NCI-H2081 (cell line): Measurements from ENCODE around the gene RAI1.

Experiments used
- DNase-seq, 2 experiments: peaks; one replicate each; lab custom pipeline; 2025; lab: John Stamatoyannopoulos, UW

The RAI1 gene

DNA sequence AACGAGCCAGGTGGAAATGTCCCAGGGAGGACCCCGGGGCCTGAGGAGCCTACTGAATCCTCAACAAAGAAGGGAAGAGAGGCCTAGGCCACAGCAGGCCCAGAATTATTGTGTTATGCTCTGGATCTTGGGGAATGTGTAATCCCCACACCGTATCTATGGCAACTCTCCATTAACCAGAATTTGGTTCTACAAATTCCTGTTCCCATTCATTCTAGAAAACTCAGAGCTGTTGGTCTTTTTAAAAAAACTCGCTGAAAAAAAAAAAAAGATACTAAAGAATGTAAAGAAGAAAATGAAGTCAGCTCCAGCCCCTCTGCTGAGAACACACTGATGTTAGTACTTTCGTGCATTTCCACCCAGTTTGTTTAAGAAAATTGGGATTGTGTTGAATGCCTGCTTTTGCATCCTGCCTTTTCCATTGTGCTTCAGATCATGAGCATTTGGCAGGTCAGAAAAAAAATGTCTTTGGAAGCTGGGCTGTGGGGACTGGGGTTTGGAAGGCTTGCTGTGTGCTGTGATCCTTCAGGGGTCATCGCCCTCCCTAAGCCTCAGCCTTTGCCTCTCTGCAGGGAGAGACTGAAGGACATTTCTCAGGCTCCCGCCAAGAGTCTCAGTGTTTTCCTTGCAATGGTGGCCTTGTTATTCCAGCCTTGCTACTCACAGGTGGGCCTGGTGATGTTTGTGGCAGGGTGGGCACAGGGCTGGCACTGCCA lies 86.1 kb downstream of the RAI1 start:
- DNase-seq: no peak

DNA sequence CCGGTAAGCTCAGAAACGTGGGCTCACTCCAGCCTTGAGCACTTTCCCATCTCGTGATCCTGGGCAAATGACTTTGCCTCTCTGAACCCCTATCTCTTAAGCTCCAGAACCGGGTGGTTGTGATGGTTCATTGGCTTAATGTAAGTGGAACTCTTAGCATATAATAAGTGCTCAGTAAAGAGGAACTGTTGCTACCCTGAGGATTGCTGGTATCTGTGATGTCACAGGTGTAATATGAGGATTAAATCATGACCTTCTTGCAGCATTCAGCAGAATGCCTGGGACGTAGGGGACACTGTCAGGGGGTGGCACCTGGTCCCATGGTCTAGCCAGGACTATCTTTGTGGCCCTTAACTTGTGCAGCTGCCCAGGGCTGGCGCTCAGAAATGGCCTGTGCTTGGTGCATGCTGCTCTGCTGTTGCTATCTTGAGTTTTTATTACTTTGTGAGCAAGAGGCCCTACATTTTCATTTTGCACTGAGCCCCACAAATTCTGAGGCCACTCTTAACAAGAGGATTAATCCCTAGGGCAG lies 86.7 kb downstream of the RAI1 start:
- no peak for DNase-seq

DNA sequence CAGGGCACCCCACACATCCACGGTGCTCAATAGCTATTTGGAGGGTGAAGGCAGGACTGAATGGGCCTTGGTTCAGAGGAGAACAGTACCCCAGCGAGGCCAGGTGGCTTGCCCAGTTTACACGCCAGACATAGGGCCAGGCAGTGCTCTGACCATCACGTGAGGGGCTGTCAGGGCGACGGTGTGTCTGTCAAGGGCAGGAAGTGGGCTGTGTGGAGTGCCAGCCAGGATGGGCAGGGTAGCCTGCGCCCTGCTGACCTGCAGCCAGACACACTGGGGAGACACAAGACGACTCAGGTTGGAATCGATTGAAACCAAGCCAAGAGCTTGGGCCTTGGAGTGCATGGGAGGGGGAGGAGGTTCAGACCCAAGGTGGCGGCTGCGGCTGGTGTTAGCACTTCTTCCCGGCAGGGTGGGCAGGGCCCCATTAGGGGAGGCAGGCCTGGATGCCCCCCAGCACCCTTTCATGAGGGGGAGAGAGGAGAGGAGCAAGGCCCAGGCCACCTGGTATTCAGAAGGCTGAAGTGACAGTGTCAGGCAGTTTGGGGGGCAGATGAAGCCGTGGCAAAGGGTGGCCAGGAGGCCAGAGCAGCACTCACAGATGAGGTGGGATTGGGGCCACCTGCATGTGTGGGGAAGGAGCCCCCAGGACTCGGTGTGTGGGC lies 87.3 kb downstream of the RAI1 start:
- no peak for DNase-seq

DNA sequence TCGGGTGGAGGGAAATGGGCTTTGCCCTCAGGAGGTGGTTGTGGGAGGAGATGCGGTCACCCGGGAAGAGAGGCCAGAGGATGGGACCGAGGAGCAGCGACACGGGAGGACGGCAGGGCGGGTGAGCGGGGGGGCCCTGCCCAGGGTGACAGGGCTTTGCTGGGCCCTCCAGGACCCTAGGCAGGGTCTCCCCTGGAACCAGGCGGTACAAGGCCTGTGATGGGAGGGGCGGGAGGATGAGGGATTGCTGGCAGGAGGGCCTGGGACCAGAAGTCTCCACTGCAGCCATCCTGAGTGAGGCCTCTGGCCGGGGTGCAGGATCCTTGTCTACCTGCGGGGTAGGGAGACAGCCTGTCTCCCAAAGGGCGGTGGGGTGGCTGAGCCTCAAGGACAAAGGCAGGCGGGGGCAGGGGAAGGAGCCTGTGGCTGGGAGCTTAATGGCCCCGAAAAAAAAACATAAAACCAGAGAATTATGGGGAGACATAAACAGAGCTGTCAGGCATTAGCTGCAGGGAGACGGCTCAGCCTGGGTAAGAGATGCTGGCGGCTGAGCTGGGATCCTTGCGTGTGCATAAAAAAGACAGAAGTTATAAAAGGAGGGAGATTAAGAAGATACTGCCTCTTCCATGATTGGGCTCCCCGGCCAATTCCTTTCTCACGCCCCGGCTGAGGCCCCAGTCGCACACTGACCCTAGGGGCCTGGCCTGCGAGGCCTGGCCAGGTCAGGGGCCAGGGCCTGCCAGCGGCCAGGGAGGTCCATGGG lies 88.8 kb downstream of the RAI1 start:
- no peak for DNase-seq

DNA sequence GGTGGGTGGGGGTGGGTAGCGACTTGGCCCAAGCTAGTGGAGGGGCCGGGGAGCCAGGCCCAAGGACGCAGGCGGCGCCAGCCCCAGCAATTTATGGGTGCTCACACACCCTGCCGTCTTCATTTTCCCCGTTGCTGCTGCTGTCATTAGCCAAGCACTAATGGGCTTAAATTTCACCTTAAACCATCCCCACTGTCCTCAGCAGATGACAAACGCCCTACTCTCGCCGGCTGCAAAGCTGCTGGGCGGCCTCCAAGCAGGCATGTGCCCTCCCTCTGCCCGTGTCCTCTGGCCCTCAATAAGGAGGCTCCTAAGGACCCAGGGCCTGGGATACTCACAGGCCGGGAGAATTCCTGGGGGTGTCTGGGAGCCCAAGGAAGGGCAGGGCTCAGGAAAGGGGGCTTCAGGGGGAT lies 89.4 kb downstream of the RAI1 start:
- no peak for DNase-seq

DNA sequence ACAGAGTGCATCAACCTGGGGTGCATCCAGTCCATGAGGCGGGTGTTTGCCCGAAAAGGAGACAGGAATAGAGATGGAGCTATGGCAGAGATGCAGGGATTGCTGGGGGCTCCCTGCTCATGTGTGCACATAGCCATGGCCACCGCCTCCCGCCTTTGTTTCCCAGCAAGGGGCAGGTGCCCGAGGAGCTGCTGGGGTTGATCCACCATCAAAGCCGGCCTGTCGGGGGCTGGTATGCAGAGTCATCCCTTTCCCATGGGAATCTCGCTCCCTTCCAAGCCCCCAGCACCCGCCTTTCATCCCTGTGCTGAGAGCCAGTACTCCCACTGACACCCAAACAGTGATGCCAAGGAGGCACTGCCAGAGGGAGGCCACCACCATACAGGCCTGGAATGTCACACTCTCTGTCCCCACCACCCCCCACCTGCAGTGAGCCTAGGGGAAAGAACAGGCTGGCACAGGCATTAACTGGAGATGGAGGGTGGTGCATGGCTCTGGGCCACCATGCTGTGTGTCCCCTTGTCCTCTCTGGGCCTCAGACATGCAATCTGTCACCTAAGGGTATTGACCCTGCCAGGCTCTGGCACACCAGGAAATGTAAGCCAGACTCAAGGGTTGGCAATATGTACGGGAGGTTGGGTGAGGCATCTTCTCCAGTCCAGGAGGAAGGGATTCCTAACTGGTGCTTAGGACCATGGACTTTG lies 90.4 kb downstream of the RAI1 start:
- DNase-seq: no peak

DNA sequence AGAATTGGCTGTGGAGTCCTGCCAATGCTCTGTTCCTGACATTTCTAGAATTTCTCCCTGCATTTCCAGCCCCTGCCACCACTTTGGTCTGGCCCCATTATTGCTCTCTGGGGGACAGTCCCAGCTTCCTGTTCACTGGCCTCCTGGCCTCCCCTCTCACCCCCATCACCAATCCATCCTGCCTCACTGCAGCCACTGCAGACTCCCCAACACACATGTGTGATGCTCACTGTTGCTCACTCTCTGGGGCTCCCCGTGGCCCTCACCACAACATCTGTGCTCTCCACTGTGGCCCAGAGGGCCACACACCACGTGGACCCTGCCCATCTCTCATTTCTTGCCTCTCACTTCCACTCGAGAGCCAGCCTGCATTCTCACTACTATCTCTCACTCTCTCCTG lies 91.0 kb downstream of the RAI1 start:
- DNase-seq: no peak

DNA sequence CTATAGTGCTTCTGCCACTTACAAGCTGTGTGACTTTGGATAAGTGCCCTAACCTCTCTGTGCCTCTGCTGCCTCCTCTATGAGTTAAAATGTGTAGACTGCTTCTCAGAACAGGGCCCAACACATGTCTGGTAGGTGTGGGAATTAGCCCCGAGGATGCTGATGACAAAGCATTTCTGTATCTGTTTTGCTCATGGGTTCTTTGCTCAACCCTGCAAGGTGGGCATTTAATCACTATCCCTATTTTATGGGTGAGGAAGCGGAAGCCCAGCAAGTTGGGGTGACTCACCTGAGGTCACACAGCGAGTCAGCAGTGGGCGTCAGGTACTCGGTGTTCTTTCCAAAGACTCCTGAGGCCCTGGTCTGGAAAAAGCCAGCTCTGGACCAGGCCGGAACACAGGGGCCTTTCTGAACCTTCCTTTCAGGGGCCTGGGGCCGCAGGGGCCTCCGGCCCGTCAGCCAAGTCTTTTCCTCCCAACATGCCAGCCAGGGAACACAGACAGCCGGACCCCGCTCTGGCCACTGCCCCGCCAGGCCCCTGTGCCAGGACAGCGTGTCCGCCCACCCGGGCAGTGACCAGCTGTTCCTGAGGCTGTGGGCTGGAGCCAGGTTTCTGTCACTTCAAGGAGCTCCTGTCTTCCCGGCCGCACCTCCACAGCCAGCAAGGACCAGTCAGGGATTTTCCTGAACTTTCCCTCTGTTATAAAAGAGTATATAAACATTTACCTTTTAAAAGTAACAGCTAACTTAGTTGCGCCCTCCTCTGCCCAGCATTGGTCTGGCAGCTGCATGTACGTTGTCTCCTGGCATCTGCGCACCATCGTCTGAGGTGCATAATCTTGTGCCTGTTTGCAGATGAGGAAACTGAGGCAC lies 93.0 kb downstream of the RAI1 start:
- DNase-seq: no peak

DNA sequence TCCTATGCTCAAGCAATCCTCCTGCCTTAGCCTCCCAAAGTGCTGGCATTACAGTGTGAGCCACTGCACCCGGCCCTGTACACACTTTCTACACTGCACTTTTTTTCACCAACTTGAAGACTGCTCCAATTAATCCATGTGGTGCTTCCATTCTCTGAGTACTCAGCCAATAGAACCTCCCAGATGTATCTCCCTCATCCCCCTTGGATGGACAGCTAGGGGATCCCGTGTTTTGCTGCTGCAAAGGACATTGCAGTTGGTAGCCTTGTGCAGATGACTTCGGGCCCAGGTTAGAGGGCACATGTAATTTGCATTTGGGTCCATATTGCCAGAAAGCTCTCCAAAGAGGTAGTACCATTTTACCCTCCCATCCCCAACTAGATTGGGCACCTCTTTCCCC lies 95.6 kb downstream of the RAI1 start:
- no peak for DNase-seq

DNA sequence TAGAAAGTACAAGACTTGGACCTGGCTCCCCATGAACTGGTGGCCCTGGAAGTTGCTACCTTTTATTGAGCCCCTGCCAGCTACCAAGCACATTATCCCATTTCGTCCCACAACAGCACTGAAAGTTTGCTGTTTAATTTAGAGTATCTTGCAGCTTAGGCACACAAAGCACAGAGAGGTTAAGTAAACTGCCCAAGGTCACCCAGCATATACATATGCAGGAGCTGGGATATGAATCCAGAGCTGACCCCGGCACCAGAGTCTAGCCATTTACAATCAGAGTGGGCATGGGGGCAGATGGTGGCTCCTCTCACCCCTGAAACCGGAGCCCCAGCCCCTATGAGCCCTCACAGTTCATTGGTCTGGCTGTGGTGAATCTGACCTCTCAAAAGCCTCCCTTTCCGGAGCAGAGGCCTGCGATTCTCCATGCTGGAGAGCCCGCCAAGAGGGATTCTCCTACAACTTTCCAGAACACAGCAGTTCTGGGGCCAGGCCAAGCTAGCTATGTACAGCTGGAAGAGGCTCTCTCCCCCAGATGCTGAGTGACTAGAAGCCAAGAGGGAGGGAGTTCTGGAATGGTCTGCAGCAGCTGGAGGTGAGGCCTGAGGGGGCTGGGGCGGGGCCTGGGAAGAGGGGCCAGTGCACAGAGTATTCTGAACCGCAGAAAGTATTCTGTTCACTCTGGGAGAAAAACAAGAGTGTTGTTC lies 97.2 kb downstream of the RAI1 start:
- DNase-seq: no peak

DNA sequence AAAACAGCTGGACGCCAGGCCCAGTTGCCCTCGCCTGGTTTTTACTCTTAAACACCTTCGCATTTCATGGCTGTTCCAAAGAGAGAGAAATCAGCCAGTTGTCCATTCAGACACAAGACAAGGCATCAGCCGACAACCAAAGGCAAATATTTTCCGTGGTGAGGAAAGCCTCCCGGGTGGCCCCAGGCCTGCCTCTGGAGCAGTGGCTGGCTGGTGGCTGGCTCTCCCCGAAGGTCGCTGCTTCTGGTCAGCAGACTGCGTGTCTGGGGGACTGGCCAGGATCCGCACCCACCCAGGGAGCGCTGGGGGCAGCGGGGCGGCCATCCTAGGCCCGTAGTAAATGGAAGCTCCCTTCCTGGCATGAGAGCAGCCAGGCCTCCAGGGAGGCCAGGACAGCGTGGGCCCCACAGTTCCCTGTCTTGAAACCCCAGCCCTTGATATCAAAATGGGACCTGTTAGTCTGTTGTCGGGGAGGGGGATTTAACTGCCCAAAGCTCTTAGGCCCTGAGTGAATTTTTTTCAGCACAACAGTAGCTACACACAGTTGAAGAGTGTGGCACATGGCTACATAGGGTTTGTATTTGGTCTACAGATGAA lies 97.9 kb downstream of the RAI1 start:
- DNase-seq: no peak

DNA sequence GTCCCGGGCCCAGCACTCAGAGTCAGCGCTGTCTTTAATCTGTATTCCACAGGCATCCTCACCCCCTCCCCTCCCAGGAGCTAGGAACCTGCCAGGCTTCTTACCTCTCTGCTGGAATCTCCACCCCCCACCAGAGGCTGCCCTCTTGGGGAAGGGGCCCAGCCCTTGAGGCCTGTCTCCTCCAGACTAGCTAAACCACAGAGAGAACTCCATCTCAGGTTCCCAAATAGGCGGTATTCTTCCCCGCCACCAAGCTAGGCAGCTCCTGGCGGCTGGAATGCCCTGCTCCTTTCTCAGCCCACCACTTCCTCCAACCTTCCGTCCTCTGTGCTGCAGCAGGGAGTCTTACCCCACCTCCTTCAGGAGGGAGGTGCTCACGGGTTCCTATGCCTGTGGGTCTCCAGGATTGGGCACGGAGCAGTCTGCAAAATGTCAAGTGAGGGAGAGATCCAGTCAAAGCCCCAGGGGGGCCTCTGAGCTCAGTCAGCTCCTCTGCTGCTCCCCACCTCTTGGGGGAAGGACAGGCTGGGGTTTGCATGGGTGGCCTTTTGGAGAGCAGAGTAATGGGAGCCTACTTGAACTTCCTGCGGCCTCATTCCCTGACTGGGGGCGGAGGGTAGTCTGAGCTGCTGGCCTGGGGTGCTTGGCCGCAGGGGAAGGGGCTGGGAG lies 99.8 kb downstream of the RAI1 start:
- peak in 1 of 2 experiments; percentile 25 for DNase-seq

DNA sequence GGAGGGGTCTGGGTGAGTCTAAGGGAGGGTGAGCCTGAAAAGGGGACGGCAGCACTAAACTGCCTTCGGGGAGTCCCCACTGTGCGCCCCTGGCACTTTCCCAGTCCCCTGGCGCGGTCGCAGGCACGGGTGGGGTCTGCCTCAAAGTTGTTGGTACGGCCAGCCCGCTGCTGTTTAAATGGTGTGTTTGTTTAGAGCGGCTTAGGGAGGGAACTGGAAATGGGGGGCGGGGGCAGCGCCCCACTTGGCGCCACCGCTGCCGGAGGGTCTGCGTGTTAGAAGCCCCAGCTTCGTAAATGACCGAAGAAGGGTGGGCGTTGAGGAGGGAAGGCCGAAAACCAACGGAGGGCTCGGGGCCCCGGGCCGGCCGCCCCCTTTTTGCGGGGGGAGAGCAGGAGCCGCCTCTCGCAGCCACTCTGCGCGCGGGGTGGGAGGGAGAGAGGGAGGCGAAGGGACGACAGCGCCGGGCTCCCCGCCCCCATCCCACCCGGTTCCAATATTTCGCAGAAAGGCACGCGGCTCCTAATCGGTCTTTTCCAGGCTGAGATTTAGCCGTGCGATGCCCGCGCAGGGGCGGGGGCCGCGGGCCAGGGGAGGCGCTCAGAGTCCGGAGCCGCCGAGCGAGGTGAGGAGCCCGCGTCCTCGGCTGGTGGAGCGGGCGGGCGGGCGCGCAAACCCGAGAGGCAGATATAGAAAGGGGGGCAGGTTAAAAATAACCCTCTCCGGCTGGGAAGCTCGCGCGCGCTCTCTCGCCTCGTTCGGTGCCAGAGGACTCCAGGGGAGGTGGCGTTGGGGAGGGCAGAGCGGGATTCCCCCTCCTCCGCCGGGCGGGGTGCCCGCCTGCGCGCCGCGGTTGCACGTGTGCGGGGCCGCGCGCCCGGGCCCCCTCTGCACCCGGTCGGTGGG lies 100.6 kb downstream of the RAI1 start:
- DNase-seq: peak; percentile 83 to 85

DNA sequence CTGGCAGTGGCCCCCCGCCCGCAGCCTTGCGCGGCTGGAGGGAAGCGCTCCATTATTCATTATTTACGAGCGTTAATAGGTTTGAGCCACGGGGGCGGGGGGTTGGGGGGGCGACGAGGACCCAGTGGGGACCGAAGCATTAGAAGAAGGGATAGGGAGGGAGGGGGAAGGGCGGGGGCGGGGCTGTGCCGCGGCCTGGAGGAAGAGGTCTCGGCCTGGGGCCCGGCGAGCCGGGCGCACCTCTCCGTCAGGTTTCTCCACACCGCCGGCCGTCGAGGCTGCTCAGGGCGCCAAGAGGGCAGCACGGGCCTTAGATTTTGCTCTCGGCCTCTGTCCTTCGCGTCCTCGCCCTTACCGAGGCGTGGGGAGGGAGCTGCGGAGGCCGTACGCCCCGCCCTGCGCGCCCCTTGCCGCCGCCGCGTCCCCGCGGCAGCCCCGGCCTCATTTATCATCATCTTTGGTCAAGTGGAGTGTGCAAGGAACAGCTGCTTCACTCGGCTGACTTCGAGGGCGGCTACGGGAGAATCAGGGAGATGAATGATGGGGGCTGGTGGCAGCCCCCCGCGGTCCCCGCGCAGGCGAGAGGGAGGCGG lies 101.4 kb downstream of the RAI1 start:
- peak; percentile 54 to 56 for DNase-seq

DNA sequence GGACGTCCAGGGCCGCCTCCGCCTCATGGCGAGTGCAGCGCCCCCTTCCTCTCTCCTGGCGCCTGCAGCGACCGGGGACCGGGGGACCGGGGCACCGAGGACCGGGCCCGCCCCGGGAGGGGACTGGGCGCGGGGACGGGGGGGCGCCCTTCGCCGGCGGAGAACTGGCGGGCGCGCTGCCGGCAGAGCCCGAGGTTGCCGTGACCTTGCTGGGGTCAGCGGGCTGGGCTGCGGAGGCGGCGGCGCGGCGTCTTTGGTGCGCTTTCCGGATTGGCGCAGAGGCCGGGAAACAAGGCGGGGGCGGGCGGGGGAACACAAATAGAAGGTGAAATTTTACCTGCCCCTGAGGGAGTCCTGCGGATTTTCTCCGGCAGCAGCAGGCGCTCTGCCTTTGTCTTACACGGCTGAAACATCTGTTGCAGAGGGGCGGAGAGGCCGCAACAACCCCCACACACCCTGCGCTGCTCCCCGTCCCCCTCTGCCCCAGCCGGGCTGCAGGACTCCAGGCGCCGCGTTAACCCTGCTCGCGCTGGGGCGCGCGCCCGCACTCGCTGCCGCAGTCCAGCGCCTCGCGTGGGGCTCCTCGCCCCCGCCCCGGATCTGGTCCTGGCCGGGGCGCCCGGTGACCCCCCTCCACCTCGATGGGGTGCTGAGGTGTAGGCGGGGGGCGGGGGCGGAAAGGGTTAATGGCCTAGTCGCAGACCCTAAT lies 102.0 kb downstream of the RAI1 start:
- DNase-seq: peak; percentile 82 to 84

DNA sequence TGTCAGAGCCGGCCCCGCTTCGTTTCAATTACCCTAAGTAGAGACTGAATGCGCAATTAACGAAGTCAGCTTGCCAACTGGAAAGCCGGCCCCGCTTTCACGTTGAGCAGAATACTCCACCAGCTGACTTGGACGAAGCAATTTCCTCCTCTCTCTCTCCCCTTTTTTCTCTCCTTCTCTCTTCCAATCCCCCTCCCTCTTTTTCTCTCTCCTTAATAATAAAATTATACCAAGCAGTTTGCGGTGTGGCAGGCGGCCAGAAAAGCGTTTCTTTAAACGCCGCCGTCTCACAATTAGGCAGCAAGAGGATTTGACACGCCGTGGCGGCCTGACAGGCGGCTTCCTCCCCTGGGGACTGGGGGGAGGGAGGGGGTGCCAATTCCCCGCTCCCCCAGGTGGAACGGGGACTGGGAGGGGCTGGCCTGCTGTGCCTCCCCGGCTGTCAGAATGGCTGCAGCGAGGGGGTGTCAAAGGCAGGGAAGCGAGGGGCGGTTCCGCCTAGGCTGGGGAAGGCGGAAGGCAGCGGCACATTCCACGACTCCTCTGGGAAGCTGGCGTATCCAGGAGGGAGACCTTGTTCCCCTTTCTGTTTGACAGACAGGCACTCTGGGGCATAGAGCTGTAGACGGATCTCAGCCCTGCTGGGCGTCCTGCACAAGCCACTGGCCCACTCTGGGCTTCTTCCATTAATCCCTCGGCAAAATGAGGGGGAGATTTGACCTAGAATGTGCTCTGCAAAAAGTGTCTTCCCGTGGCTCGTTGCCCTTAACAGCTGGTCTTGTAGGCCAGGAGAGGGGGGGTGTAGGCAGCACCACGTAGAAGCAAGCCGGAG lies 102.8 kb downstream of the RAI1 start:
- DNase-seq: peak; percentile 82 to 90
